ENCODE data around the gene GRK1.

Gene GRK1

DNA sequence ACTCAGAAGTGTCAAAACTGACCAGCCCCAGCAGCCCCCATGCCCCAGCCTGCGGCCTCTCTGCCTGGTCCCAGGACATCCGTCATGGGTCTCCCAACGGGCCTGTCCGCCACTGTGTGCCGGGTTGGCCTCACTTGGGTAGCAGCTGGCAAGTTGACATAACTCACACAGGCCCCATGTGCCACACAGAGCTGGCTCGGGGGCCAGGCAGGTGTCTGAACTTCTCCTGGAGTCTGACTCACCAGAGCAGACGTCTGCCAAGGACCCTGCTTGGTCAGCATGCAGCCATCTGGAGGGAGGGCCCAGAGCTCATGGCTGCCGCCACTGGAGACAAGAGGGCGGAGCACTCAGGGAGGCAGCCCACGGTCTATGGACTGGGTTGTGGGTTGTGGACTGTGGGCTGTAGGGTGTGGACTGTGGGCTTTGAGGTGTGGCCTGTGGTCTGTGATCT is 60.0 kb downstream of the GRK1 start:
- H3K27me3 ChIP-seq (ENCODE audit: insufficient read depth, poor library complexity, severe bottlenecking), result peaks cover 29% of the 10 kb centered on the region
- TF ChIP-seq, protein P1, sequence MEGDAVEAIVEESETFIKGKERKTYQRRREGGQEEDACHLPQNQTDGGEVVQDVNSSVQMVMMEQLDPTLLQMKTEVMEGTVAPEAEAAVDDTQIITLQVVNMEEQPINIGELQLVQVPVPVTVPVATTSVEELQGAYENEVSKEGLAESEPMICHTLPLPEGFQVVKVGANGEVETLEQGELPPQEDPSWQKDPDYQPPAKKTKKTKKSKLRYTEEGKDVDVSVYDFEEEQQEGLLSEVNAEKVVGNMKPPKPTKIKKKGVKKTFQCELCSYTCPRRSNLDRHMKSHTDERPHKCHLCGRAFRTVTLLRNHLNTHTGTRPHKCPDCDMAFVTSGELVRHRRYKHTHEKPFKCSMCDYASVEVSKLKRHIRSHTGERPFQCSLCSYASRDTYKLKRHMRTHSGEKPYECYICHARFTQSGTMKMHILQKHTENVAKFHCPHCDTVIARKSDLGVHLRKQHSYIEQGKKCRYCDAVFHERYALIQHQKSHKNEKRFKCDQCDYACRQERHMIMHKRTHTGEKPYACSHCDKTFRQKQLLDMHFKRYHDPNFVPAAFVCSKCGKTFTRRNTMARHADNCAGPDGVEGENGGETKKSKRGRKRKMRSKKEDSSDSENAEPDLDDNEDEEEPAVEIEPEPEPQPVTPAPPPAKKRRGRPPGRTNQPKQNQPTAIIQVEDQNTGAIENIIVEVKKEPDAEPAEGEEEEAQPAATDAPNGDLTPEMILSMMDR (IDR thresholded peaks at IDR 0.05; ENCODE audit: poor library complexity, severe bottlenecking), result no peak

DNA sequence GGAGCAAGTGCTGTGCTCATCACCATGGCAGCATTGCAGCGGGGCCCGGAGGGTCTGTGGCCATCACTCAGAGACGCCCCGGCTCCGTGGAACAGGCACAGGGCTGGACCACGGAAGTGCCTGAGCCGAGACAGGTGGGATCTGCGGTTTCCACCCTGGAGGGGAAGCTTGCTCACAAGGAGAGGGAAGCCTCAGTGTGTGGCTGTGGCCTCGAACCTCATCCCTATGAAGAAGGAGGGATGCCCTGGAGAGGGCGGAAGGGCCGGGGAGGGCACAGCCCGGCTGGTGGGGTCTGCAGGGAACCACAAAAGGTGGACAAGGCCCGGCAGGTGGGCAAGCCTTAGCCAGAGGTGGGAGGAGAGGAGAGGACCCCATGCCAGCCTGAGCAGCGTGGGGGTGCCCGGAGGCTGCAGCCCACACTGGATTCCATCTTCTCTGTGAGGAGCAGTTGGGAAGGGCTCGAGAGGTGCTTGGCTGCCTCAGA is 61.6 kb downstream of the GRK1 start:
- Histone ChIP-seq H3K36me3 (ENCODE audit: low read depth) (no peaks in the 10 kb centered on the region), H3K4me3 (ENCODE audit: severe bottlenecking) (no peak overlapping the region), H3K27me3 (ENCODE audit: insufficient read depth, poor library complexity, severe bottlenecking) (peaks cover 29% of the 10 kb centered on the region), H3K27ac (ENCODE audit: poor library complexity, severe bottlenecking) (no peak overlapping the region), H3K9me3 (ENCODE audit: severe bottlenecking) (no peaks in the 10 kb centered on the region), H3K4me1 (ENCODE audit: insufficient read depth, poor library complexity, severe bottlenecking) (no peaks in the 10 kb centered on the region)
- DNase-seq (ENCODE audit: low spot score) (no peak), ATAC-seq (ENCODE audit: low read depth) (no peak)
- TF ChIP-seq, protein P1 (IDR thresholded peaks at IDR 0.05; ENCODE audit: poor library complexity, severe bottlenecking), result no peak

More for the DNA sequence above, 60.0 kb downstream of the GRK1 start:
- DNase-seq (ENCODE audit: low spot score), result no peak
- H3K4me3 ChIP-seq (ENCODE audit: severe bottlenecking), result no peak overlapping the region
- no peak overlapping the region for H3K27ac ChIP-seq (ENCODE audit: poor library complexity, severe bottlenecking)
- H3K4me1 ChIP-seq (ENCODE audit: insufficient read depth, poor library complexity, severe bottlenecking), result no peaks in the 10 kb centered on the region
- no peaks in the 10 kb centered on the region for H3K9me3 ChIP-seq (ENCODE audit: severe bottlenecking)
- ATAC-seq (ENCODE audit: low read depth), result no peak; the same call in 2 of the 3 replicates
- no peaks in the 10 kb centered on the region for H3K36me3 ChIP-seq (ENCODE audit: low read depth)

DNA sequence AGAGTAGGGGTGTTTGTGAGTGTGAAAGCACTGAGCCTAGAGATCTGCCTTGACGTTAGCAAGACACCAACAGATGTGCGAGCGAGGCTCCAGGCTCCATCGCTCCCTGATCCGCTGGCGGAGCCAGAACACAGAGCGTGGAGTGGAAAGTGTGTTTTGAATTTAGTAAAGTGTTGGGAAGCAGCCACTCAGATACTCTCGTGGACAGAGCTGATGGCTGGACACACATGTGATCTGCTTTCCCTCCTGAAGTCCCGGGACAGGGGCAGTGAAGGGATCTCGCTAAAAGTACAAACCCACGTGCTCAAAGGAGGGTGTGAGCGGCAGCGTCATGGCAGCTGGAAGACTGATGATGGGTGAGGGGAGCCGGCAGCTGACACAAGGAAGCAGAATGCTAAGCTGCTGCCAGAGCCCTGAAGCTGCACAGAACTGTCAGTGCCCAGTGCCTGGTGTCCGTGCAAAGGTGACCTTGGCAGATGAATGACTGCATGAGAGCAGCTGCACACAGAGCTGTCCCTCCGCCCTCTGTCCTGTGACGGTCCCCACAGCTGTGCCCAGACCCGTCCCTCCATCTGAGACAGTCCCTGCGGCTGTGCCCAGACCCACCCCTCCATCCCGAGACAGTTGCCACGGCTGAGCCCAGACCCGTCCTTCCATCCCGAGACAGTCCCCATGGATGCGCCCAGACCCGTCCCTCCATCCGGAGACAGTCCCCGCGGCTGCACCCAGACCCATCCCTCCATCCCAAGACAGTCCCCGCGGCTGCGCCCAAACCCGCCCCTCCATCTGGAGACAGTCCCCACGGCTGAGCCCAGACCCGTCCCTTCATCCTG is 62.4 kb downstream of the GRK1 start:
- Histone ChIP-seq H3K4me1 (ENCODE audit: insufficient read depth, poor library complexity, severe bottlenecking) (no peaks in the 10 kb centered on the region), H3K27ac (ENCODE audit: poor library complexity, severe bottlenecking) (no peak overlapping the region), H3K27me3 (ENCODE audit: insufficient read depth, poor library complexity, severe bottlenecking) (peaks cover 29% of the 10 kb centered on the region), H3K9me3 (ENCODE audit: severe bottlenecking) (no peaks in the 10 kb centered on the region), H3K36me3 (ENCODE audit: low read depth) (no peaks in the 10 kb centered on the region), H3K4me3 (ENCODE audit: severe bottlenecking) (no peak overlapping the region)
- ATAC-seq (ENCODE audit: low read depth) (peak; percentile 24; the same call in 2 of the 3 replicates), DNase-seq (ENCODE audit: low spot score) (no peak)
- TF ChIP-seq, protein P1 (IDR thresholded peaks at IDR 0.05; ENCODE audit: poor library complexity, severe bottlenecking), result no peak

DNA sequence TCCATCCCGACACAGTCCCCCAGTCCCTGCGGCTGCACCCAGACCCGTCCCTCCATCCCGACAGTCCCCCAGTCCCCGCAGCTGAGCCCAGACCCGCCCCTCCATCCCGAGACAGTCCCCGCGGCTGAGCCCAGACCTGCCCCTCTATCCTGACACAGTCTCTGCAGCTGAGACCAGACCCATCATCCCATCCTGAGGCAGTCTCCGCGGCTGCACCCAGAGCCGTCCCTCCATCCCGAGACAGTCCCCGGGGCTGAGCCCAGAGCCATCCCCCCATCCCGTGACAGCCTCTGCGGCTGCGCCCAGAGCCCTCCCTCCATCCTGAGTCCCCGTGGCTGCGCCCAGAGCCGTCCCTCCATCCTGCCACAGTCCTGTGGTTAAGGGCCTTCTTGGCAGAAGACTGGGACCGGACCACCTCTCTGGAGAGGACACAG is 63.3 kb downstream of the GRK1 start:
- Histone ChIP-seq H3K4me1 (ENCODE audit: insufficient read depth, poor library complexity, severe bottlenecking) (no peaks in the 10 kb centered on the region), H3K27me3 (ENCODE audit: insufficient read depth, poor library complexity, severe bottlenecking) (peaks cover 29% of the 10 kb centered on the region), H3K27ac (ENCODE audit: poor library complexity, severe bottlenecking) (no peak overlapping the region), H3K36me3 (ENCODE audit: low read depth) (no peaks in the 10 kb centered on the region), H3K4me3 (ENCODE audit: severe bottlenecking) (no peak overlapping the region), H3K9me3 (ENCODE audit: severe bottlenecking) (no peaks in the 10 kb centered on the region)
- DNase-seq (ENCODE audit: low spot score) (no peak), ATAC-seq (ENCODE audit: low read depth) (no peak)
- TF ChIP-seq, protein P1 (IDR thresholded peaks at IDR 0.05; ENCODE audit: poor library complexity, severe bottlenecking), result no peak

DNA sequence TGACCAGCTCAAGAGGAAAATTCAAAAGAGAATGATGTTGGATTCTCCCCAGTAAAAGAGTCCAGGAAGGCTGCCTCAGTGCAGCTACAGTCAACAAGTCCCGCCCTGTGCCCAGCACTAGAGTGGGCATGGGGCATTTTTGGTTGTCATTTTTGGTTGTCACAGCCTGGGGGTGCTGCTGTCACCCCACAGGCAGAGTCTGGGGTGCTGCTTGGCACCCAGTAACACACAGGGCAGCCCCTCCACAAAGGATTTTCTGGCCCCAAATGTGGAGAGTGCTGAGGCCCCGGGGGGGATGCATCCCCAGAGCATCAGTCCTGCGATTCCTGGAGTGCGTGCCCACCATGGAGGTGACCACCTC is 63.8 kb downstream of the GRK1 start:
- Histone ChIP-seq H3K36me3 (ENCODE audit: low read depth) (no peaks in the 10 kb centered on the region), H3K4me1 (ENCODE audit: insufficient read depth, poor library complexity, severe bottlenecking) (no peaks in the 10 kb centered on the region), H3K27ac (ENCODE audit: poor library complexity, severe bottlenecking) (no peak overlapping the region), H3K4me3 (ENCODE audit: severe bottlenecking) (no peak overlapping the region), H3K9me3 (ENCODE audit: severe bottlenecking) (no peaks in the 10 kb centered on the region), H3K27me3 (ENCODE audit: insufficient read depth, poor library complexity, severe bottlenecking) (peaks cover 29% of the 10 kb centered on the region)
- ATAC-seq (ENCODE audit: low read depth), result no peak
- DNase-seq (ENCODE audit: low spot score), result no peak
- TF ChIP-seq, protein P1 (IDR thresholded peaks at IDR 0.05; ENCODE audit: poor library complexity, severe bottlenecking), result no peak

Measured in RWPE2 (cell line).